ENCODE results near the gene PPP4R4.

The PPP4R4 gene

GRCh38 chr14:94171208-94171607 is 2.9 kb upstream of the PPP4R4 start:
- no peak overlapping the region for H3K4me3 ChIP-seq (ENCODE audit: low read depth, low read length)
- no peak for DNase-seq (ENCODE audit: low read depth)
- no peak for TF ChIP-seq CTCF (IDR thresholded peaks at IDR 0.05; ENCODE audit: insufficient read depth, low read depth, low read length, missing control alignments)

DNA sequence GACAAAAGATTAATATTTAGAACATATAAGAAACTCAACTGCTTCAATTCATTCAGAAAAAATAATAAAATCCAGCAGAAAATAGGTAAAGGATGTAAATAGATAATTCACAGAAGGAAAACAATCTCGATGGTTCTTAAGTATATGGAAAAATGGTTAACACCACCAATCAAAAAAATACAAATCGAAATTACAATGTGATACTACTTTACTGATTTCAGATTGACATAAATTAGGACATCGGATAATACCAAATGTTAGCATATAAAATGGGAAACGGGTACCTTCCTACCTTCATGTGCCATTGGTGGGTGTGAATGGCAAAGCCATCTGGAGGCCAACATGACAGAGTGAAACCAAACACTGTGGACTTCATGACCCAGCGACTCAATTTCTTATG is 1.6 kb upstream of the PPP4R4 start:
- no peak overlapping the region for H3K4me3 ChIP-seq (ENCODE audit: low read depth, low read length)
- no peak for TF ChIP-seq CTCF (IDR thresholded peaks at IDR 0.05; ENCODE audit: insufficient read depth, low read depth, low read length, missing control alignments)
- DNase-seq (ENCODE audit: low read depth): no peak

- no peak for DNase-seq (ENCODE audit: low read depth)
- H3K4me3 ChIP-seq (ENCODE audit: low read depth, low read length): peak overlapping the region; percentile 63
- TF ChIP-seq CTCF (IDR thresholded peaks at IDR 0.05; ENCODE audit: insufficient read depth, low read depth, low read length, missing control alignments): no peak
Observed at GRCh38 chr14:94173471-94173884, 644 bp upstream of the PPP4R4 start.

GRCh38 chr14:94174604-94175010 is 485 bp downstream of the PPP4R4 start:
- peak overlapping the region; percentile 18 for H3K4me3 ChIP-seq (ENCODE audit: low read depth, low read length)
- no peak for TF ChIP-seq CTCF (IDR thresholded peaks at IDR 0.05; ENCODE audit: insufficient read depth, low read depth, low read length, missing control alignments)
- DNase-seq (ENCODE audit: low read depth): no peak

DNA sequence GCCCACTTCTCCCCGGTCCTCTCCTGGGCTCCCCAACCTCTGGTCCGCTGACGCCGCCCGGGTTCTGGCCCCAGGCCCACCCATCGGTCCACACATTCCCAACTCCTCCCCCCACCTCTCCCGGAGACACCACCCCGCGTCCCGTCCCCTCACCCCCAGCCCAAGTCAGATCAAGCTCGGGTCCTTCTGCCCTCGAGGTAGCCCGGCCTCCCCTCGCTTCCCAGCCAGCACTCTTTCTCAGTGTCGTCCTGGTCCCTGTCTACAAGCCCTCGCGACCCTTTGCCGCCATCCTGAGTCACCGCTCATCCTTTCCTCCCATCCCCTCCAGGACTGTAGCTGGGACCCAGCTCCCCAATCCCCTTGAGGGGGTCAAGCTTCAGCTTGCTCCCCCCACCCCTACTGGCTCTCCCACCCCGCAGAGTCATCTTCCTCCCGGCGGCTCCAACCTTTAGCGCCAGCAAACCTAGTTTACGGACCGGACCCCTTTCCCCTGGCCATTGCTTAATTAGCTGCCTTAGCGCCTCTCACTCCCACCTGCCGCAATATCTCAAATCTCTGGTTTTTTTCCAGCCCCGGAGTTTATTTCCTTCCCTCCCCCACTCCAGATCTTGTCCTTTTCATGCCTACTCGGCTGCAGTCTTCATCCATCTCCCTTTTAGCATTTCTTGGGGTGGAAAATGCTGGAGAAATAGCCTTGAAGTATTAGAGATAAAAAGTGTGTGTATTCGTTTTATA is 1.1 kb downstream of the PPP4R4 start:
- no peak for TF ChIP-seq CTCF (IDR thresholded peaks at IDR 0.05; ENCODE audit: insufficient read depth, low read depth, low read length, missing control alignments)

GRCh38 chr14:94175747-94176146 is 1.6 kb downstream of the PPP4R4 start:
- no peak for DNase-seq (ENCODE audit: low read depth)
- no peak overlapping the region for H3K4me3 ChIP-seq (ENCODE audit: low read depth, low read length)
- TF ChIP-seq CTCF (IDR thresholded peaks at IDR 0.05; ENCODE audit: insufficient read depth, low read depth, low read length, missing control alignments): no peak

More for the DNA sequence above, 1.1 kb downstream of the PPP4R4 start:
- no peak for DNase-seq (ENCODE audit: low read depth)
- no peak overlapping the region for H3K4me3 ChIP-seq (ENCODE audit: low read depth, low read length)

DNA sequence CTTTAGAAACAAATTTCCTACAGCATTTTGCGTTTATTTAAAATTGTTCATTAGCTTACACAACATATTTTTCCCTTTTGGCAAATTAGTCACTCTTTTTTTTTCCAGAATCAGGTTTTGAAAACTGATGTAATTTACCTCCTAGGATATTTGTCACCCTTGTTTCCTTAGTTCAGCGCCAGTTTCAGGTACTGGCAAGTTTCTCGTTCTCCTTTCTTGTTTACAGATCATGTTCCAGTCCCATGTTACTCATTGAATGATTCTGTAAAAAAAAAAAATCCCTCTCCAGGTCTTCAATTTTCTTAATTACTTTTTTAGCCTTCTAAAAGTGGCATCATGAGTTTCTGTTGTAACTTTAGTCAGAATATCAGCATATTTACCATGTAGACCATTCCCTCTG is 2.7 kb downstream of the PPP4R4 start:
- DNase-seq (ENCODE audit: low read depth): no peak
- no peak overlapping the region for H3K4me3 ChIP-seq (ENCODE audit: low read depth, low read length)
- TF ChIP-seq CTCF (IDR thresholded peaks at IDR 0.05; ENCODE audit: insufficient read depth, low read depth, low read length, missing control alignments): no peak

All from GM12865 (cell line).